GM12892 (cell line): ENCODE results near the gene GALNT9.

Experiments used
- POLR2A ChIP-seq: IDR thresholded peaks from 2 replicates; pipeline ENCODE4 v1.6.1; 2011; ENCODE audit warnings: low read depth, low read length, control low read depth
- POLR2AphosphoS5 ChIP-seq: IDR thresholded peaks from 2 replicates; pipeline ENCODE4 v1.6.1; 2011; ENCODE audit warnings: low read depth, low read length, control low read depth
- TAF1 ChIP-seq: IDR thresholded peaks from 2 replicates; pipeline ENCODE4 v1.6.1; 2011; ENCODE audit warnings: low read depth, mild to moderate bottlenecking, control low read depth, low read length, borderline replicate concordance

- TF ChIP-seq TAF1, result no peak
- TF ChIP-seq POLR2AphosphoS5, result no peak
- TF ChIP-seq POLR2A, result no peak
These were observed 64.2 kb downstream of the GALNT9 start for GRCh38 chr12:132265056-132265800.
